K562 (cell line): Measurements from ENCODE around the gene ANKRD12. TPM values are rescaled to one million over a fixed set of nuclear protein-coding genes. Genes with fewer than 3 reads are reported as not detected.
A peak's percentile ranks its signal among the peaks of the same experiment; 100 is the strongest.

ENCODE experiments used
- ATF7 ChIP-seq: fragments of 450-650 bp; IDR thresholded peaks from 2 replicates; pipeline ENCODE4 v1.7.1; 2014; ENCODE audit warnings: mild to moderate bottlenecking, moderate library complexity
- CBFA2T3 ChIP-seq: fragments of 450-650 bp; IDR thresholded peaks from 2 replicates; pipeline ENCODE4 v1.6.1; 2017
- MTA1 ChIP-seq: fragments of 450-650 bp; IDR thresholded peaks from 2 replicates; pipeline ENCODE4 v1.6.1; 2017; ENCODE audit warnings: borderline replicate concordance
- PHF8 ChIP-seq: fragments of 200-600 bp; sonication (generic); IDR thresholded peaks from 2 replicates; pipeline ENCODE4 v1.6.1; 2012; ENCODE audit warnings: mixed run types, mild to moderate bottlenecking, inconsistent platforms, low read length, moderate library complexity, borderline replicate concordance
- SMAD3 ChIP-seq: fragments of 450-650 bp; formaldehyde crosslinking; conservative IDR thresholded peaks from 2 replicates; pipeline ENCODE4 v1.4.0; 2020; ENCODE audit warnings: mild to moderate bottlenecking
- SMAD4 ChIP-seq: fragments of 250-450 bp; sonication (Bioruptor Pico); conservative IDR thresholded peaks from 2 replicates; pipeline ENCODE4 v1.8.0; 2021; ENCODE audit warnings: inconsistent platforms, mild to moderate bottlenecking, moderate library complexity
- SRSF1 ChIP-seq: fragments of 200-400 bp; formaldehyde crosslinking; IDR thresholded peaks from 2 replicates; pipeline ENCODE4 v1.6.1; 2017; ENCODE audit warnings: mild to moderate bottlenecking, low read depth, low read length, moderate library complexity
- TAF1 ChIP-seq: IDR thresholded peaks from 2 replicates; pipeline ENCODE4 v1.6.1; 2011; ENCODE audit warnings: mild to moderate bottlenecking, low read length, moderate library complexity; ENCODE audit not compliant: insufficient read depth, control insufficient read depth, severe bottlenecking; ENCODE audit errors: extremely low read depth
- TGIF2 ChIP-seq: sonication (generic); formaldehyde crosslinking; IDR thresholded peaks from 2 replicates; pipeline ENCODE4 v1.8.1; 2022; ENCODE audit warnings: mild to moderate bottlenecking, missing genetic modification reagents, moderate library complexity
- ZFP36 ChIP-seq: fragments of 150-350 bp; IDR thresholded peaks from 2 replicates; pipeline ENCODE4 v1.6.1; 2018; ENCODE audit warnings: low read length, low read depth; ENCODE audit not compliant: partially characterized antibody
- ZKSCAN3 ChIP-seq: fragments of 250-450 bp; sonication (Bioruptor Pico); IDR thresholded peaks from 2 replicates; pipeline ENCODE4 v1.4.0; 2020
- ZNF444 ChIP-seq: fragments of 250-450 bp; sonication (Bioruptor Pico); IDR thresholded peaks from 2 replicates; pipeline ENCODE4 v1.4.0; 2020; ENCODE audit warnings: mild to moderate bottlenecking, moderate library complexity
- ZNF785 ChIP-seq: fragments of 250-450 bp; sonication (Bioruptor Pico); IDR thresholded peaks from 2 replicates; pipeline ENCODE4 v1.4.0; 2020; ENCODE audit warnings: mild to moderate bottlenecking
- polyA plus RNA-seq, 8 experiments: library from polyadenylated mRNA; depleted of rRNA in 4 of 8; stranded (reverse) in 5 of 8; unstranded in 3 of 8; fragments of >200 nt; fragmentation: Nextera tagmentation in 2 of 8; fragmentation: Illumina TruSeq in 1 of 8; extraction: Ambion mirVana in 2 of 8; extraction: Trizol in 1 of 8; gene quantifications; 2 replicates each; pipeline versions ENCODE4 v1.2.1 to v1.2.3, GENCODE V29; 2011 to 2014; ENCODE audit warnings: inconsistent platforms in 1 of 8, missing spikeins in 1 of 8
- total RNA-seq, 7 experiments: library from RNA; depleted of rRNA in 6 of 7; stranded (reverse); fragments of >200 nt in 6 of 7; fragmentation: Illumina TruSeq in 2 of 7; extraction: Trizol in 2 of 7; gene quantifications; 2 replicates each; pipeline versions ENCODE4 v1.2.1 to v1.2.3, GENCODE V29; 2011 to 2021; ENCODE audit warnings: low replicate concordance in 1 of 7
- TF ChIP-seq, protein P1 (sequence below): fragments of 450-650 bp; formaldehyde crosslinking; conservative IDR thresholded peaks from 2 replicates; pipeline ENCODE4 v1.4.0; 2022; ENCODE audit warnings: mild to moderate bottlenecking, missing genetic modification characterization
- TF ChIP-seq, protein P2 (sequence below): sonication (generic); formaldehyde crosslinking; IDR thresholded peaks from 2 replicates; pipeline ENCODE4 v1.9.0; 2022; ENCODE audit warnings: mild to moderate bottlenecking, missing genetic modification reagents
- TF ChIP-seq, protein P3 (sequence below), 2 experiments: IDR thresholded peaks; 2 replicates each; pipeline ENCODE4 v1.6.1; 2012; ENCODE audit warnings: improper control_type of control experiment in 2 of 2, low read depth in 2 of 2, low read length in 2 of 2, borderline replicate concordance in 1 of 2
- TF ChIP-seq, protein P4 (sequence below): fragments of 450-650 bp; IDR thresholded peaks from 2 replicates; pipeline ENCODE4 v1.6.1; 2016; ENCODE audit warnings: antibody characterized with exemption
- TF ChIP-seq, protein P5 (sequence below): fragments of 450-650 bp; IDR thresholded peaks from 2 replicates; pipeline ENCODE4 v1.6.1; 2014; ENCODE audit warnings: low read depth, mild to moderate bottlenecking, moderate library complexity, borderline replicate concordance

ANKRD12 gene
- total and polyA plus RNA-seq, 9 of the 15 experiments (the other 6 are each of a cell fraction or from before 2014, with no cell fraction given), result 6.6 to 28.2 (median 16.0) TPM

DNA sequence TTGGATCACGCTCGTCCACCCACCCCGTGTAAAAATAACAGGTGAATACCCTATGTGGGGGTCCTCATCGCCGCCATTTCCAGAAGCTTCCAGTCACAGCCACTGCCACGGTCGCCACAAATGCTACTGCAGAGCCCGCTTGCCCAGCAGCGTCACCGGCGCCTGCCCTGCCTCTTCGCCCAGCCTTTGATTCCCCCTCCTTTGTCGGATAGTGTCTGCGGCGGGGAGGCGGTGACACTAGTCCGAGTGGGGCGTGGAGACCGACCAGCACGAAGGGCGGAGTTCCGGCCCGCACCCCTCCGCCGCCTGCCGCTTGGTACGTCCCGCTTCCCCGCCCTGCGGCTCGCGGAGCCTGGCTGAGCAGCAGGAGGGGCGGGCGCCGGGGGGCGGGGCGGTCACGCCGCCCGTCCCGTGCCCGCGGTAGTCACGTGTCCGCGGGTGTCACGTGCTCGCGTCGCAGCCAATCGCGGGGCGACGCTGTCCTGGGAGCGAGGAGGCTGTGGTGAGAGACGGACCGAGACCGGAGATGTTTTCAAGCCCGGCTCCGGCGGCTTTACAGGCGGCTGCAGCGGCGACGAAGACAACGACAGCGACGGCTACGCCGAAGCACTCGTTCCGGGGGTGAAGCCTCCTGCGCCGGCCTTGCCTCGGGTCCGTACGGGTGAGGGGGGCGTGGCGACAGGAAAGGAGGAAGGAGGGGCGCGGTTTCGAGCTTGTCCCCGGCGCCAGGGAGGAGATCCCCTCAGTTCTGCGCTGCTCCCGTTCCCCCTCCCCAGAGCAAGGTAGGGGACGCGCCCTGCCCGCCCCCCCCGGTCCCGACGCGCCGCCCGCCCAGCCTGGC is at the start of gene ANKRD12 (continued):
- TF ChIP-seq ZNF444 (CRISPR knock-in tag) (no peak), ATF7 (peak; percentile 99), TAF1 (peak; percentile 44), SMAD4 (CRISPR knock-in tag) (peak; percentile 84), SMAD3 (0 out of 2 replicates have a peak, but pooled peaks have one; percentile 51), ZKSCAN3 (CRISPR knock-in tag) (no peak), ZNF785 (CRISPR knock-in tag) (no peak), PHF8 (peak; percentile 75), TGIF2 (CRISPR knock-in tag) (no peak), CBFA2T3 (no peak), ZFP36 (no peak), MTA1 (peak; percentile 94), SRSF1 (0 out of 2 replicates have a peak, but pooled peaks have one; percentile 38)
- TF ChIP-seq, protein P1, sequence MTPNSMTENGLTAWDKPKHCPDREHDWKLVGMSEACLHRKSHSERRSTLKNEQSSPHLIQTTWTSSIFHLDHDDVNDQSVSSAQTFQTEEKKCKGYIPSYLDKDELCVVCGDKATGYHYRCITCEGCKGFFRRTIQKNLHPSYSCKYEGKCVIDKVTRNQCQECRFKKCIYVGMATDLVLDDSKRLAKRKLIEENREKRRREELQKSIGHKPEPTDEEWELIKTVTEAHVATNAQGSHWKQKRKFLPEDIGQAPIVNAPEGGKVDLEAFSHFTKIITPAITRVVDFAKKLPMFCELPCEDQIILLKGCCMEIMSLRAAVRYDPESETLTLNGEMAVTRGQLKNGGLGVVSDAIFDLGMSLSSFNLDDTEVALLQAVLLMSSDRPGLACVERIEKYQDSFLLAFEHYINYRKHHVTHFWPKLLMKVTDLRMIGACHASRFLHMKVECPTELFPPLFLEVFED, result 0 out of 2 replicates have a peak, but pooled peaks have one; percentile 41
- TF ChIP-seq, protein P2, sequence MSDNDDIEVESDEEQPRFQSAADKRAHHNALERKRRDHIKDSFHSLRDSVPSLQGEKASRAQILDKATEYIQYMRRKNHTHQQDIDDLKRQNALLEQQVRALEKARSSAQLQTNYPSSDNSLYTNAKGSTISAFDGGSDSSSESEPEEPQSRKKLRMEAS (CRISPR knock-in tag), result peak; percentile 93
- TF ChIP-seq, protein P3, sequence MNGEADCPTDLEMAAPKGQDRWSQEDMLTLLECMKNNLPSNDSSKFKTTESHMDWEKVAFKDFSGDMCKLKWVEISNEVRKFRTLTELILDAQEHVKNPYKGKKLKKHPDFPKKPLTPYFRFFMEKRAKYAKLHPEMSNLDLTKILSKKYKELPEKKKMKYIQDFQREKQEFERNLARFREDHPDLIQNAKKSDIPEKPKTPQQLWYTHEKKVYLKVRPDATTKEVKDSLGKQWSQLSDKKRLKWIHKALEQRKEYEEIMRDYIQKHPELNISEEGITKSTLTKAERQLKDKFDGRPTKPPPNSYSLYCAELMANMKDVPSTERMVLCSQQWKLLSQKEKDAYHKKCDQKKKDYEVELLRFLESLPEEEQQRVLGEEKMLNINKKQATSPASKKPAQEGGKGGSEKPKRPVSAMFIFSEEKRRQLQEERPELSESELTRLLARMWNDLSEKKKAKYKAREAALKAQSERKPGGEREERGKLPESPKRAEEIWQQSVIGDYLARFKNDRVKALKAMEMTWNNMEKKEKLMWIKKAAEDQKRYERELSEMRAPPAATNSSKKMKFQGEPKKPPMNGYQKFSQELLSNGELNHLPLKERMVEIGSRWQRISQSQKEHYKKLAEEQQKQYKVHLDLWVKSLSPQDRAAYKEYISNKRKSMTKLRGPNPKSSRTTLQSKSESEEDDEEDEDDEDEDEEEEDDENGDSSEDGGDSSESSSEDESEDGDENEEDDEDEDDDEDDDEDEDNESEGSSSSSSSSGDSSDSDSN (IDR thresholded peaks at IDR 0.05; ENCODE audit: borderline replicate concordance in 1 of 2, low read depth in 2 of 2, low read length in 2 of 2), result peak; percentile 10 to 82; a peak in 3 of 4 replicates
- TF ChIP-seq, protein P4, sequence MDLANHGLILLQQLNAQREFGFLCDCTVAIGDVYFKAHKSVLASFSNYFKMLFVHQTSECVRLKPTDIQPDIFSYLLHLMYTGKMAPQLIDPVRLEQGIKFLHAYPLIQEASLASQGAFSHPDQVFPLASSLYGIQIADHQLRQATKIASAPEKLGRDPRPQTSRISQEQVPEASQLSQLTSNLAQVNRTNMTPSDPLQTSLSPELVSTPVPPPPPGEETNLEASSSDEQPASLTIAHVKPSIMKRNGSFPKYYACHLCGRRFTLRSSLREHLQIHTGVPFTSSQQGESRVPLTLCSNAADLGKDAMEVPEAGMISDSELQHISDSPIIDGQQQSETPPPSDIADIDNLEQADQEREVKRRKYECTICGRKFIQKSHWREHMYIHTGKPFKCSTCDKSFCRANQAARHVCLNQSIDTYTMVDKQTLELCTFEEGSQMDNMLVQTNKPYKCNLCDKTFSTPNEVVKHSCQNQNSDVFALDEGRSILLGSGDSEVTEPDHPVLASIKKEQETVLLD, result peak; percentile 94
- TF ChIP-seq, protein P5, sequence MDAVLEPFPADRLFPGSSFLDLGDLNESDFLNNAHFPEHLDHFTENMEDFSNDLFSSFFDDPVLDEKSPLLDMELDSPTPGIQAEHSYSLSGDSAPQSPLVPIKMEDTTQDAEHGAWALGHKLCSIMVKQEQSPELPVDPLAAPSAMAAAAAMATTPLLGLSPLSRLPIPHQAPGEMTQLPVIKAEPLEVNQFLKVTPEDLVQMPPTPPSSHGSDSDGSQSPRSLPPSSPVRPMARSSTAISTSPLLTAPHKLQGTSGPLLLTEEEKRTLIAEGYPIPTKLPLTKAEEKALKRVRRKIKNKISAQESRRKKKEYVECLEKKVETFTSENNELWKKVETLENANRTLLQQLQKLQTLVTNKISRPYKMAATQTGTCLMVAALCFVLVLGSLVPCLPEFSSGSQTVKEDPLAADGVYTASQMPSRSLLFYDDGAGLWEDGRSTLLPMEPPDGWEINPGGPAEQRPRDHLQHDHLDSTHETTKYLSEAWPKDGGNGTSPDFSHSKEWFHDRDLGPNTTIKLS, result 0 out of 2 replicates have a peak, but pooled peaks have one; percentile 15
